HG02678 (cell line): ENCODE results near the gene STK39.
A peak's percentile ranks its signal among the peaks of the same experiment; 100 is the strongest.

Experiments used
- ATAC-seq: cut with Tn5 transposase; IDR thresholded peaks from one replicate; pipeline ENCODE4 v1.9.1; 2021; ENCODE audit warnings: mild to moderate bottlenecking, moderate library complexity; ENCODE audit not compliant: unreplicated experiment

The STK39 gene

GRCh38 chr2:168105127-168105683, 142.2 kb downstream of the STK39 start:
- ATAC-seq = no peak

GRCh38 chr2:168097431-168097830, 150.0 kb downstream of the STK39 start:
- no peak for ATAC-seq

GRCh38 chr2:168096158-168096557, 151.2 kb downstream of the STK39 start:
- no peak for ATAC-seq

GRCh38 chr2:168091986-168092385, 155.4 kb downstream of the STK39 start:
- no peak for ATAC-seq

- ATAC-seq = peak; percentile 93
Measured at GRCh38 chr2:168090366-168091135, 156.8 kb downstream of the STK39 start.

- no peak for ATAC-seq
Measured at GRCh38 chr2:168089200-168089599, 158.2 kb downstream of the STK39 start.

GRCh38 chr2:168087401-168087800, 160.0 kb downstream of the STK39 start:
- ATAC-seq = no peak

GRCh38 chr2:168086851-168087250, 160.5 kb downstream of the STK39 start:
- no peak for ATAC-seq

- no peak for ATAC-seq
Measured at GRCh38 chr2:168085801-168086361, 161.5 kb downstream of the STK39 start.

GRCh38 chr2:168084288-168084687, 163.1 kb downstream of the STK39 start:
- ATAC-seq = no peak

GRCh38 chr2:168081452-168081851, 165.9 kb downstream of the STK39 start:
- peak; percentile 73 for ATAC-seq

GRCh38 chr2:168079236-168079635, 168.2 kb downstream of the STK39 start:
- ATAC-seq = no peak

- ATAC-seq = no peak
Measured at GRCh38 chr2:168076731-168077130, 170.7 kb downstream of the STK39 start.

- no peak for ATAC-seq
Measured at GRCh38 chr2:168075446-168075845, 171.9 kb downstream of the STK39 start.

- no peak for ATAC-seq
Measured at GRCh38 chr2:168072626-168073303, 174.6 kb downstream of the STK39 start.

- no peak for ATAC-seq
Measured at GRCh38 chr2:168064011-168064998, 183.1 kb downstream of the STK39 start.

GRCh38 chr2:168062936-168063335, 184.5 kb downstream of the STK39 start:
- no peak for ATAC-seq

- ATAC-seq = no peak
Measured at GRCh38 chr2:168062054-168062453, 185.3 kb downstream of the STK39 start.

- ATAC-seq = no peak
Measured at GRCh38 chr2:168060986-168061750, 186.2 kb downstream of the STK39 start.

- ATAC-seq = no peak
Measured at GRCh38 chr2:168059758-168060157, 187.6 kb downstream of the STK39 start.
